Testis (tissue), 2 donors: Measurements from ENCODE around the gene CCL27.

Source experiments
- CTCF ChIP-seq, 3 experiments: fragments of 450-650 bp in 2 of 3; fragments of 200-600 bp in 1 of 3; sonication (generic) in 1 of 3; IDR thresholded peaks; one replicate each; pipeline ENCODE4 v1.5.1; 2016 to 2019; ENCODE audit warnings: antibody characterized with exemption in 3 of 3, mild to moderate bottlenecking in 2 of 3, moderate library complexity in 1 of 3
- POLR2A ChIP-seq: fragments of 450-650 bp; IDR thresholded peaks from one replicate; pipeline ENCODE4 v1.6.1; 2017; ENCODE audit warnings: antibody characterized with exemption, mild to moderate bottlenecking, moderate library complexity

- TF ChIP-seq CTCF (IDR thresholded peaks at IDR 0.05) (no peak), POLR2A (no peak)
Observed at GRCh38 chr9:34653151-34654072, 9.0 kb downstream of the CCL27 start.
